GM23338 (cell line): Measurements from ENCODE around the gene APOM.

Experiments used
- CREB1 ChIP-seq: fragments of 250-450 bp; sonication (Bioruptor Pico); IDR thresholded peaks from 2 replicates; pipeline ENCODE4 v1.5.0; 2020; ENCODE audit warnings: low read depth, mild to moderate bottlenecking, moderate library complexity
- CTCF ChIP-seq, 2 experiments: fragments of 200-600 bp in 1 of 2; sonication (generic) in 1 of 2; conservative IDR thresholded peaks; 2 replicates each; pipeline versions ENCODE4 v1.5.1 to v1.6.1; 2016 to 2017; ENCODE audit warnings: antibody characterized with exemption in 2 of 2, low read depth in 2 of 2, mild to moderate bottlenecking in 2 of 2, moderate library complexity in 1 of 2
- ETS1 ChIP-seq: IDR thresholded peaks from 2 replicates; pipeline ENCODE4 v1.6.1; 2016; ENCODE audit warnings: antibody characterized with exemption
- EZH2 ChIP-seq: fragments of 200-600 bp; sonication (generic); IDR thresholded peaks from one replicate; pipeline ENCODE4 v1.8.0; 2017; ENCODE audit warnings: antibody characterized with exemption, mild to moderate bottlenecking, low read depth; ENCODE audit not compliant: unreplicated experiment
- EZH2phosphoT487 ChIP-seq: fragments of 200-600 bp; sonication (generic); IDR thresholded peaks from one replicate; pipeline ENCODE4 v1.8.1; 2018; ENCODE audit warnings: antibody characterized with exemption; ENCODE audit not compliant: unreplicated experiment
- JUNB ChIP-seq: IDR thresholded peaks from one replicate; pipeline ENCODE4 v1.6.1; 2016; ENCODE audit warnings: antibody characterized with exemption; ENCODE audit not compliant: unreplicated experiment
- NANOG ChIP-seq: IDR thresholded peaks from 2 replicates; pipeline ENCODE4 v1.6.1; 2016; ENCODE audit warnings: antibody characterized with exemption, borderline replicate concordance
- POLR2AphosphoS5 ChIP-seq: IDR thresholded peaks from 2 replicates; pipeline ENCODE4 v1.6.1; 2016; ENCODE audit warnings: antibody characterized with exemption, low read depth
- REST ChIP-seq: IDR thresholded peaks from one replicate; pipeline ENCODE4 v1.6.1; 2018; ENCODE audit warnings: antibody characterized with exemption; ENCODE audit not compliant: unreplicated experiment
- STAT1 ChIP-seq: IDR thresholded peaks from one replicate; pipeline ENCODE4 v1.6.1; 2016; ENCODE audit warnings: antibody characterized with exemption; ENCODE audit not compliant: unreplicated experiment
- ZNF114 ChIP-seq: fragments of 250-450 bp; sonication (Bioruptor Pico); IDR thresholded peaks from 2 replicates; pipeline ENCODE4 v1.5.0; 2020; ENCODE audit warnings: mild to moderate bottlenecking, moderate library complexity
- ZNF331 ChIP-seq: fragments of 250-450 bp; sonication (Bioruptor Pico); IDR thresholded peaks from 2 replicates; pipeline ENCODE4 v1.5.0; 2020; ENCODE audit warnings: low read depth, mild to moderate bottlenecking, moderate library complexity

DNA sequence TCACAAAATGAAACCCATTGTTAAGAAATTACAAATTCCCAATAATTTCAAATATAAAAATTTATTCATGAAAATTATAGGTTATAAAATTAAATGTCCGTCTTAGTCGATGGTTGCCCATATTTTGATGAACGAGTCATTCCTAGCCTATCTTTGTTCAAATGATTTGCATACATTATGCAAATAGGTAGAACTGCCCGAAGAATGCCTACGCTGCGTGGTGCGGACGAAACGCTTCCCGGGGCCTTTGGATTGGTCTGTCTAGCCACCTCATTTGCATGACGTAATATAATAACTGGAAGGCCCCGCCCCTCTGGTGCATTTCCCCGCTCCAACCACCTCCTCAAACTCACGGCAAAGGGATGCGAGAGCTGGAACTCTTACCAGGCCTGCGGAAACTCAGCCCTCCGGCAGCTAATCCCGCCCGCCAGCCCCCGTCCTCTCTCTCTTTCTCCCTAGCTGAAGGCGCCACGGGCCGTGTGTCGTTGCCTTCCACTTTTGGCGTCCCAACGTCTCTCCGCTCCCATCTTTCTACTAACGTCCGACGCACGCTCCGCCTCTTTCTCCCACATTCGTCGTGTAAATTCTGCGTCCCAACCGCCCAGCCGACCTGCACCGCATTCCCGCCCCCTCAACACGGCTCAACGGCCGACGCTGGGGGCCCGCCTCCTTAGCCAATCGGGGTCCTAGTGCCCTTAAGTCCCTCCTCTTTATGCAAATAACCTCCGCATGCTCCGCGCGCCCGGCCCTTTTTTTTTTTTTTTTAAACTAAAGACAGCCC is 35.7 kb upstream of the APOM start:
- TF ChIP-seq CTCF (conservative IDR thresholded peaks at IDR 0.05; ENCODE audit: low read depth in 2 of 2) (no peak), REST (no peak), EZH2phosphoT487 (no peak), POLR2AphosphoS5 (peak; percentile 90), EZH2 (no peak), STAT1 (no peak), JUNB (no peak), CREB1 (CRISPR knock-in tag) (peak; percentile 86), ZNF114 (no peak), NANOG (no peak), ETS1 (no peak; the same call in 1 of the 2 replicates), ZNF331 (CRISPR knock-in tag) (no peak)
